ENCODE data around the gene HS3ST4.
"Not testable (repeated sequence)": the region's sequence is repeated elsewhere in the genome, so short reads cannot be mapped to it uniquely, and the experiment has no call there.

HS3ST4 gene

DNA sequence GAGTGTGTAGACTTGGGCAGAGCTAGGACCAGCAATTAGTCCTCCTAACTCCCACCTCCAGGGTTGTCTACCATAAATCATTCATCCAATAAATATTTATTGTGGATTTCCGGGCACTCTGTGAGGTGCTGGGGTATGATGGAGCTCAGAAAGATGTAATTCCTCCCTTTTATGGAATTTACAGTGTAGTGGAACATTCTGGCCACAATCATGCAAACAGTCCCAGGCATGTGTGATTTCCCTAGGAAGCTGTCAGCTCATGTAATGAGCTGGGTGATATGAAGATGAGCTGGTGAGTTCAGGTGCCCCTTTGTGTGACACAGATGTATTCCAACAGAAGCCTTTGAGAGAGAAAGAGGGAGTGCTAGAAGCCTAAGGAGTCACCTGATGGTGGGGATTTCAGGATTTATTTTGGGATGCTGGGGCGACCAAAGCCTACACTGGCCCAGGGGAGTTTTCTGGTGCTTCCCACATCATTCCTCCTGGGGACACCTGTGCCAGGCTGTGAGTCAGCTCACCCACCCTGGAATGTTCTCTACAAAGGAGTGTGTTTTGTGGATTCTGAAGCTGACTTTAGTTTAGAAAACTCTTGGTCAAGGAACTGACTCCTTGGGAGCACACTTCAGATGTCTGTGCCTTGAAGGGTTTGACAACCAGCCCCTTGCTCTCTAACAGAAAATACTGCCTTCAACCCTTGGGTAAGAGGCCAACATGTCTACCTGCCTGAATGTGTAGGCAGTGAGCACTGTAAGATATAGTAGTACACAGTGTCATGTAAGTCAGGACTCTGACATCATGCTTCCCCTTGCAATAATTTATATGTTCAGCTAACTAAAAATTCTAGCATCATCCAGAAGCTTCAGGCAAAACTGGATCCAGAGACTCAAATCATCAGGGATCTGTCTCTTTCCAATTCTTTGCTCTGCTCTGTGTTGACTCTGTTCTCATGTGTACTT lies 42.9 kb downstream of the HS3ST4 start:
- no peak for FAIRE-seq

GRCh38 chr16:25735645-25736044 lies 43.9 kb downstream of the HS3ST4 start:
- no peak for FAIRE-seq

- no peak for FAIRE-seq
Observed at GRCh38 chr16:25747160-25747758, 55.5 kb downstream of the HS3ST4 start.

DNA sequence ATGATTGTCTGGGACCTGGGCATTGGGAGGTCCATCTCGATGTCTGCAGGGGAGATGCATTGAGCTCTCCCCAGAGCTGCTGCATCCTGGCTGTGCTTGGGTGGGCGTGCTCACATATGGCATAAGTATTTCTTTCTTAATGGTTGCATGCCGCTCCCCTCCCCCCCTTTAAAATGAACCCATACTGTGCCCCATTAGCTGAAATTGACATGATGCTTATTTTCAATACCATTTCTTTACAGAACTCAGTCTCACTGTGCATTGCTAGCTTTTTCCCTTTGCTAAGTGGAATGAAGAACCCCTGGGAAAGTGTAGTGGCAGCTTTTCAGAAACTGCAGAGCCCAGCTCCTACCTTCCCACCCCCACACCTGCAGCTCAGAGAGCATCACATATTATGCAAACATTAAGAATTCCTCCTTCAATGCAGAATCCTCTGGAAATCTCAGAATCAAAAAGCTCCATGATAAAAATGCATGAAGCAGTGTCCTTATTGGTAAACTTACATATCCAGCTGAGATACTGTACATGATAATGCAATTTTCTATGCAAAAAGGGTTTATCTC lies 56.4 kb downstream of the HS3ST4 start:
- FAIRE-seq, result no peak

DNA sequence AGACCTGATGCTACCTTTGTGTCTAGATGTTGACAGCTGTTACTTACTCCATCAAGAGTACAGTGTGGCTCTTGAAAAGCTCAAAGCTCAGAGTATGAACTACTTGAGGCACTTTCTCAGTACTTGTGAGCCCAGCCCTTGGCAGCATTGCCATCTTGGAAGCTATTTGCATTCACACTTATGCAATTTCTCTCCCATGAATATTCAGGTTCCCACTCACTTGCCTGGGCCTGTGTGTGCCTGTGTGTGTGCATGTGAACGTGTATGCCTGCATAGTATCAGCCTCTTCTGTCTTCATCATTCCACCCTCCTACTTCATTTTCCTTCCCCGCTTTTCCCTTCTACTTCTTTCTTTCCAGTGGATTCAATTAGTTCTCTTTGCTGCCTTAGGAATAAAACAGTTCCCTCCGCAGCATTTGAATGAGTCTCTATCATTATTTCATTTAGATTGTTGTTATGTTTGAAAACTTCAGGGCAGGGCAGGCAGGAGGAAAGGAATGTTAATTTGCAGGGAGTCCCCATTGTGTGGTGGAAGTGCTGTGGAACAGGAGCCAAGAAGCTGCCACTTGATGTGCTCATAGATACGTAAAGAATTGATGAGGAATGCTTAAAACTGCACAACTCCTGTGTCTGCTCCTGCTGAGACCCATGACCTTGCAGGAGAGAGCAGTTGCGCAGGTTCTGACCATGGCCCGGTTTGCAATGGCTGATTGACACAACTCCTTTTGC lies 58.9 kb downstream of the HS3ST4 start:
- no peak for FAIRE-seq

DNA sequence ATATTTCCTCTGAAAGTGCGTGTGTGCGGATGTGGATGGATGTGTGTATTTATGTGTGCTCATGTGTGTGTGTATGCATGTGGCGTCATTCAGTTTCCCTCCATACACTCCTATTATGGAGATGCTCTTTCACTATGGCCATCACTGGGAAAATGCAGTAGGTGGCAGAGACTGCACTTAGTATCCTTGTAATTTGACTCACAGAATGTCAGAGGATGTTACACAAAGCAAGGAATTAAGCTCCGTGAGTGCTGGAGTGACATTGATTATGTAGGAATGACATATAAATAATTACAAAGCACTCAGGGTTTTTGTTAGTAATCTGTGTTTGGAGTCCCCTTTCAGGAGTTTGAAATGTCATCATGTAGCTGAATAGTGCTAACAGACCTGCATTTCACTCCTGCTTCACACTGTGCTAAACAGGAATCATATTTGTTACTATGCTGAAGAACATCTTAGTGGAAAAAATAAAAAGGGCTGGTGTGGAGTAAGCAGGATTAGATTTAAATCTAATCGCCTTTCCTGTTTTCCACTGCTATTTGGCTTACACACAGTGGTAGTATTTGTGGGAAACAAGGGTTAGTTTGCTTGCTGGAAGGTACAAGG lies 59.6 kb downstream of the HS3ST4 start:
- no peak for FAIRE-seq

DNA sequence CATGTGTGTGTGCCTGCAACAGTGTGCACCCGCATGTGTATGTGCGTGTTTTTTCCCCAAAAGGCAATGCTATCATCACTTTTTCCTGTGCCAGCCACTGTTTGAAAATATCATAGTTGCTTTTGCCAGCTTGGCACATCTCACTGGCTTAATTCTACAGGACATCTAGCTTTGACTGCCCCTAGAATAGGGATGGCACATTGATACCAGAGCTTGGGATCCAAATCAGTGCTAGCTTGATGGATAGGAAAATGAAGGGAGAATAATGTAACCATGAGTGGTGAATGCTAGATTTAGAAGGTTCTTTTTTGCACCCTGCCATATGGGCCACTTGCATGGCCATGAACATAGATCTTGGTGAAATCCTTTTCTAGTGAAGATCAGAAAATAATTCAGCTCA lies 72.7 kb downstream of the HS3ST4 start:
- no peak for FAIRE-seq

- FAIRE-seq, result no peak
Observed at GRCh38 chr16:25771216-25771615, 79.5 kb downstream of the HS3ST4 start.

GRCh38 chr16:25771812-25772568 lies 80.2 kb downstream of the HS3ST4 start:
- no peak for FAIRE-seq

- not testable (repeated sequence) for FAIRE-seq
Observed at GRCh38 chr16:25776214-25776613, 84.5 kb downstream of the HS3ST4 start.

GRCh38 chr16:25783226-25783625 lies 91.5 kb downstream of the HS3ST4 start:
- FAIRE-seq, result no peak

- FAIRE-seq, result no peak
Observed at GRCh38 chr16:25785361-25785760, 93.6 kb downstream of the HS3ST4 start.

DNA sequence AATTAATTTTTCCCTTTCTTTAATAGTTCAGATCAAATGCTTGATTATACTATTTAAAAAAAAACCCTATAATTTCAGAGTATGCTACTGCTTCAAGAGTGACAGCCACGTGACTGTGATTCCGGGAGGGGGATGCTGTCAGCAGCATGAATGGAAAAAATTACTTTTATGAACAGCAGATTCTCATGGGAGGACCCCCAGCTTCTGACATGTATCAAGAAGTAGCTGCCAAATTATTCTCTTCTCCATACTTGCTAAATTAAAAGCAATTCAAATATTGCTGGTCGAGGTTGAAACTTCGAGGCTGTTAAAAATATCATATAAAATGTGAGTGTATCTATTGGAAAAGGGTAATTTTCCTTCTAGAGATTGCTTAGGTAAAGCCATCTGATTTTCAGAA lies 95.0 kb downstream of the HS3ST4 start:
- no peak for FAIRE-seq

- no peak for FAIRE-seq
Observed at GRCh38 chr16:25788637-25789036, 96.9 kb downstream of the HS3ST4 start.

GRCh38 chr16:25796239-25796638 lies 104.5 kb downstream of the HS3ST4 start:
- no peak for FAIRE-seq

DNA sequence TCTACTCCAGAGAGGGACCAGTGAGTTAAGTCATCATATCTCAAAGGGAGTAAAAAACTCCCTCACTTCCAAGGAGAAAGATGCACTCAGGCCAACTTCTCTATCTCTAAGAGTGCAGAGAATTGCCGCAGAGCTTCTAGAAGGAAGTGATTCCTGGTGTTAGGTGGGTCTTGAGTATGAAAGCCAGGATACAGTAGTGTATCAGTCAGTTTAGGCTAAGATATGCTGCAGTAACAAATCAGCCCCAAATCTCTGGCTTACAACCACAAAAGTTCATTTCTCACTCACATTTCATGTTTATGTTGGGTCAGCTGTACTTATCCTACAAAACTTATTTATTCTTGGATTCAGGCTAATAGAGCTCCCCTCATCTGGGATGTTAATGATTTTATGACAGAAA lies 106.3 kb downstream of the HS3ST4 start:
- FAIRE-seq, result no peak

GRCh38 chr16:25799816-25800215 lies 108.1 kb downstream of the HS3ST4 start:
- FAIRE-seq, result no peak

- FAIRE-seq, result no peak
Observed at GRCh38 chr16:25812215-25812614, 120.5 kb downstream of the HS3ST4 start.

GRCh38 chr16:25817295-25817694 lies 125.5 kb downstream of the HS3ST4 start:
- no peak for FAIRE-seq

DNA sequence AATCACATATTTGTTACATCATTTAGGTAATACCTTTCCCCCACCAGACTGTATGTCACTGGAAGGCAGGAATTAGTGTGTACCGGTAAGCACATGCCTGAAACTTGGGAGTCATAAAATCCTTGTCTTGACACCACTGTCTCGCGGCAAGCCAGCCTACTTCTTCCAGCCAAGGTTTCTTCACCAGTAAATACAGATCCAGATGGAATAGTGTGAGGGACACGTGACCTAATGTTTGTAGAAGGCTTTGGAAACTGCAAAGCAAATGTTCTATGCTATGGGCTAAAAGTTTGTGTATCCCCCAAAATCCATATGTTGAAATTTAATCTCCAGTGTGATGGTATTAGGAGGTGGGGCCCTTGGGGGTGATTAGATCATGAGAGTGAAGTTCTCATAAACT lies 126.1 kb downstream of the HS3ST4 start:
- no peak for FAIRE-seq

- no peak for FAIRE-seq
Observed at GRCh38 chr16:25823891-25824290, 132.1 kb downstream of the HS3ST4 start.

DNA sequence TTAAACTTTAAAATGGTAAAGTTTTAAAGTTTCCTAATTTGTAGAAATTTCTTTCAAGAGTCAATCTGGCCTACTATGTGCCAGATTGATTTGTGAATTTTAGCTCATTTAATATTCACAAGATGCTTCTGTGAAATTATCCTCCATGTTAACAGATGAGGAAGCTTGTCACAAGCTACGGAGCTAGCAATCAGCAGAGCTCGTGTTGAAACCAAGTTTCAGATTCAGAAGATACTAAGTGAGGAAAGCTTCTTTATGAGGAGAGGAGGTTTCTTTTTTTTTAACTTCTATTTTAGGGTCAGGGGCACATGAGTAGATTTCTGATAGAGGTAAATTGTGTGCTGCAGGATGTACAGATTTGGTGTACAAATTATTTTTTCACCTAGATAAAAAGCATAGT lies 135.9 kb downstream of the HS3ST4 start:
- FAIRE-seq, result no peak
